C1 segment of cervical spinal cord (tissue), 14 donors: ENCODE measurements around the gene FAM117A.

Source experiments
- DNase-seq, 14 donors: peaks; one replicate each; lab custom pipeline; 2025; lab: John Stamatoyannopoulos, UW

FAM117A gene, protein sequence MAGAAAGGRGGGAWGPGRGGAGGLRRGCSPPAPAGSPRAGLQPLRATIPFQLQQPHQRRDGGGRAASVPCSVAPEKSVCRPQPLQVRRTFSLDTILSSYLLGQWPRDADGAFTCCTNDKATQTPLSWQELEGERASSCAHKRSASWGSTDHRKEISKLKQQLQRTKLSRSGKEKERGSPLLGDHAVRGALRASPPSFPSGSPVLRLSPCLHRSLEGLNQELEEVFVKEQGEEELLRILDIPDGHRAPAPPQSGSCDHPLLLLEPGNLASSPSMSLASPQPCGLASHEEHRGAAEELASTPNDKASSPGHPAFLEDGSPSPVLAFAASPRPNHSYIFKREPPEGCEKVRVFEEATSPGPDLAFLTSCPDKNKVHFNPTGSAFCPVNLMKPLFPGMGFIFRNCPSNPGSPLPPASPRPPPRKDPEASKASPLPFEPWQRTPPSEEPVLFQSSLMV

DNA sequence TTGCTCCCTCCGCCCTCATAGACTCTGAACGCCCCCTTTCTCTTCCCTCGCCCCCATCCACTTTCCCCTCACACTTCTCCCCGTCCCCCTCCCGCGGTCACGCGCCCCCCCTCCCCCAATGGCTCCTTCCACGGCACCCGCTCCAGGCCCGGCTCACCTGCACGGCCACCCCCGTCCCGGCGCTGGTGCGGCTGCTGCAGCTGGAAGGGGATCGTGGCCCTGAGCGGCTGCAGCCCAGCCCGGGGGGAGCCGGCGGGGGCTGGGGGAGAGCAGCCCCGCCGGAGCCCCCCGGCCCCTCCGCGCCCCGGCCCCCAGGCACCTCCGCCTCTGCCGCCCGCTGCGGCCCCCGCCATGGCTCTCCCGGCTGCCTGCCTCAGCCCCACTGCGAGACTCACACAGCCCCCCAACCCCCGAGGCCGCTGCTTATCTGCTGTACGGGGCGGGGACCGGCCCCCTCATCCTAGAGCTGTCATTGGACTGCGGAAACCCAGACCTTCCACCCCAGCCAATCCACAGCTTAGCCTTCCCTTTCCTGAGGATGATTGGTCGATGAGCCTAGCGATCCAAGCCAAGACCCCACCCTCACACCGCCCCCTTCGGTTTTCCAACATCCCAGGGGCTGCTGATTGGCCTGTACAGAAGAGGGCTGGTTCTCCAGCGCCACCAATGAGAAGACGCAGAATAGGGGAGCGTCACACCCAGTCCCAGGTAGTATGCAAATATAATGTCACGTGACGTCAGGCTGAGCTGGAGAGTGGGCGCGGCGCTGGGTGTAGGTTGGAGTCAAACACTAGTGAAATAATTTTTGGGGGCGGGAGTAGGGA lies at the start of gene FAM117A:
FAM117A (minus strand) TSS at position 397 of the 824 bp plus-strand sequence; CDS start at position 353, 44 bp downstream.
- peak; percentile 62 to 100 (median 95) for DNase-seq

DNA sequence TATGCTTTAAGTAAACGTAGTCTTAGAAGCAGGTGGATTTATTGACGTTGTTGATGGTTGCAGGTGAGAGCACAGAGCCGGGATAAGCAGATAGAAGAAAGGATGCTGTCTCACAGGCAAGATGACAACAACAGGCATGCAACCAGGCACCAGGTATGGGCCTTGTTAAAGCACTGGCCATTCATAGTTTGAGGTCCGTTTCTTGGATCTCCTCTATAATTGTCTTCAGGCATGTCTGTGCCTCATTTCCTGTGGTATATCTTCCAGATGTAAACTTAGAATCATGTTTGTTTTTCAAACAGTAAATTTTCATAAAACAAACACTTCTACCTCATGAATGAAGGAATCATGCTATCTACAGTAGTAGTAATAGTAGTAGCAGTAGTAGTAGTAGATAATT lies 45.1 kb upstream of the FAM117A start:
- no peak for DNase-seq

DNA sequence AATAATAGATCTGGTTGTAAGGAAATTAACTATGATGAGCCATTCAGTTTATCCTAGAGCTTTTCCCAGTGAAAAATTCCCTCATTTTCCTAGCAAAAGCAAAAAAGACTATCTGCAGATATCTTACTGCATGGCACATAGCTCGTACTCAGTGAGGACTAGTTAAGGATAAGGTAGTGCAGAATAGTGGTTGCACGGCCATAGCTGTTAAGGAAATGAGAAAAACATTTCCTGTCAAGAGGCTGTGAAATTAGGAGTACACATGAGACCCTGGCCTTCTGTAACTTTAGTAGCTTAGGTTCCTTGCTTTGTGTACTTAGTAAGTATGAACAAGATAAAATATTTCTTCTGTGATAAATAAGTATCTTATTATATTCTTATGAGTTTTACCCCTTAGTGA lies 34.8 kb upstream of the FAM117A start:
- DNase-seq = no peak

DNA sequence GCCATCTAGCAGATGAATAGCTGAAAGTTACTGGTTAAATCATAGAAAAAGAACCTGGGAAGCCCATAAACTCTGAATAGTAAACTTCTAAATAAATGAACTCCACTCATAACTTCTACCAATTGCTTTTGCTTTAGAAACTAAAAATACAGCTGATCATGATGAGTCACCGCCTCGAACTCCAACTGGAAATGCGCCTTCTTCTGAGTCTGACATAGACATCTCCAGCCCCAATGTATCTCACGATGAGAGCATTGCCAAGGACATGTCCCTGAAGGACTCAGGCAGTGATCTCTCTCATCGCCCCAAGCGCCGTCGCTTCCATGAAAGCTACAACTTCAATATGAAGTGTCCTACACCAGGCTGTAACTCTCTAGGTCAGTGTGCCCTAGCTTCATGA lies 34.3 kb upstream of the FAM117A start:
- DNase-seq = no peak

DNA sequence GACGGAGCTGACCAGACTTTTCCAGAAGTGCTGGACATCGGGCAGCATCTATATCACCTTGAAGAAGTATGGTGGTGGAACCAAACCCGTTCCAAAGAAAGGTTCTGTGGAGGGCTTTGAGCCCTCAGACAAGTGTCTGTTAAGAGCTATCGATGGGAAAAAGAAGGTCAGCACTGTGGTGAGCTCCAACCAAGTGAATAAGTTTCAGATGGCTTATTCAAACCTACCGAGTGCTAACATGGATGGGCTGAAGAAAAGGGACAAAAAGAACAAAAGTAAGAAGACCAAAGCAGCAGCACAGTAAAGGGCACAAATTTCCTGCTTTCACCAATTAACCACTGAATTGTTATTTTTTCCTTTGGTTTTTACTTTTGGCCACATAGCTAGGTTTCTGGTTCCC lies 31.4 kb upstream of the FAM117A start:
- DNase-seq = no peak

DNA sequence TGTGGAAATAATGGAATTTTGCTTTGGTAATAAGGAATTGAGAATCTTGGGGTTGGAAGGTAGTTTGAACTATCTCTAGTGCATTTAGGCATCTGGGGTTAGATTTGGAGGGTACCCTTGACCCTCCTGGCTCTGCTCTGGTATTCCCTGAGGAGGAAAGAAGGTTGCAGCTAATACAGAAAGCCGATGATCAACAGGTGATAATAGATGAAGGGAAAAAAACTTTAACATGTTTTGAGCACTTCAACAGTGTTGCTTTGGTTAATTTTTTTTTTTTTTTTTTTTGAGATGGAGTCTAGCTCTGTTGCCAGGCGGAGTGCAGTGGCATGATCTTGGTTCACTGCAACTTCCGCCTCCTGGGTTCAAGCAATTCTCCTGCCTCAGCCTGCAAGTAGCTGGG lies 29.4 kb upstream of the FAM117A start:
- no peak for DNase-seq

DNA sequence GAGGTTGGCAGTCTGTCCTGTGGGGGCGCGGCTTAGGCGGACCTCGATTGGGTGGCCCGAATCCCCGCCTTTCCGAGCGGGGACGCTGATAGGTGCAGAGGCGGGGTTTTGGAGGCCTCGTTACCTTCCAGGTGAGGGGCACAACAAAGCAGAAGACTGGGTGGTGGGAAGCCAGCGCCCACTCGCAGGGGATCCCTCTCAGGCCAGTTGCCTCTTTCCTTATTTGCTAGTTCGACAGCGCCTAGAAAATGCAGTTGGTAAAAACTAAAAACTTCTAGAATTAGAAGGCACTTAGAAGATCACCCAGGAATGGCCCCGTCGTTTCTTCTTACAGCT lies 25.3 kb upstream of the FAM117A start:
- DNase-seq = no peak

DNA sequence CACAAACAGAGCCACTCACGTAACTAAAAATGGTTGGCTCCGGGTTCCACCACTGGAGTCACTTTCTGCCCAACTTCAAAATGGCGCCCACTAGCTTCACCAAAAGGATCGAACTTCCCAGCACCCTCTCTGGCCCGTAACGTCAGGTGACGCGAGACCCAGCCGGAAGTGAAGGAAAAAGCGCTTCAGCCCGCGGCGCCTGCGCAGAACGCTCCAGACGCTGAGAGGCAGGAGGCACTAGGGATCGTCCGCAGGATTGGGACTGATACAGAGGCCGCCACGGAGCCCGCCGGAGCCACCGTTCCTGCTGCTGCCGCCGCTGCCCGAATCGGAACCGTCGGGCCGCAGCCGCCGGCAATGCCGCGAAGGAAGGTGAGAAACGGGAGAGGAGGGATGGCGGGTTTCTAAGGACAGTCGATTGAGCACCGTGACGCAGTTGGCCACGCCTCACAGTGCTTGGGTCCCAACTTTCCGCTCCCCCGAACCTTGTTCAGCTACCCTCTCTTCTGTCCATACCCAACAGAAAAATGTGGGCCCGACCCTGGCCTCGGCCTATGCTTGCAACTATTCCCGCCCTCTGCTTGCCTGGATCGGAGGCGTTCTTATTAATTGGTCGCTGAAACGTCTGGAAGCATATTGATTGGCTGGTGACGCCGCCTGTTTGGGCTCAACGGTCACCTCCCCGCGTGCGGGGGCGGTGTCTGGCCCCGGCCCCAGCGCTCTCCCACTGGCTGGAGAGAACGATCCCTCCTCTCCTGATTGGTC lies 24.7 kb upstream of the FAM117A start, which contains the start of gene KAT7:
KAT7 (plus strand) TSS at position 204 of the 765 bp plus-strand sequence; CDS start at position 358, 154 bp downstream.
- peak; percentile 85 to 99 (median 98) for DNase-seq

DNA sequence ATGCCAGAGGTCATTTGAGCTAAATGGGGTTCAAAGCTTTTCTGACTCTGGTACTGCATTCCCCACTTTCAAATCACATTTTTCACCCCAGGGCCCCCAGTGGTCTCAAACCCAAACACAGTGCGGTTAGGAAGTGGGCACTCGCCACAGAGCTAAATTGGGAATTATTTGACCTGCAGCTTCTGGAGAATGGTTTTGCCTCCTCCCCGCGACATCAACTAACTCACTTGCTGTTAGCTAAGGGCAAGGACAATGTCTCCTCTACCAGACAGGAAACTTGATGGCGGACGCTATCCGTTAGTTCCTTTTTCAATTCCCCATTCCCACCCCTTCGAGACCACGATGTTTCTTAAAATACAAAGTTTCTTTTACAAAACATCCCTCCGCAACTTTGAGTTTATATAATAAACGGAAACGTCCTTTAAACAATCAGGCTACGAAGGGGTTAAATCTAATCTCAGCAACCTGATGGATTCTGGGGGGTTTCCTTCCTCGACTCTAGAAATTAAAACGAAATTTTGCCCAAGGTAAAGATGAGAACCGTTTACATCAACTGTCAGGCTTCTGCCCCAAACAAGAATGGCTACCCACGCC lies 24.1 kb upstream of the FAM117A start:
- DNase-seq = peak in 7 of 14 donors; percentile 19 to 67 (median 36)

DNA sequence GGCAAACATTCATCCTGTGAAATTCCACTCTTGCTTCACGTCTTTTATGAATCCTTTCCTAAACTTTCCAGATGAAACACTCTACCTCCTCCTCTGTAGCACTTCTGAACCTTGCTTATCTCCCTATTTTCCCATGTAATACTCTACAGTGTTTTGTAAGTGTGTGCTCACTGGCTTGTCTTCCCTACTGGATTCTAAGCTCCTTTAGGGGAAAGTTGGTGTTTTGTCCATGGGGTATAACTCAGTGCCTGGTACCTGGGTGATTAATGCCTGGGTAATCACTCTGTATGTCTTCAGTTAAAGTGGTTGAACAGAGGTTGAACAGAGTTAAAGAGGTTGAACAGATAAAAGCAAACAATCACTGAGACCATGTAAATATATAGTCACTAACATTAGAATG lies 20.7 kb upstream of the FAM117A start:
- DNase-seq = no peak

DNA sequence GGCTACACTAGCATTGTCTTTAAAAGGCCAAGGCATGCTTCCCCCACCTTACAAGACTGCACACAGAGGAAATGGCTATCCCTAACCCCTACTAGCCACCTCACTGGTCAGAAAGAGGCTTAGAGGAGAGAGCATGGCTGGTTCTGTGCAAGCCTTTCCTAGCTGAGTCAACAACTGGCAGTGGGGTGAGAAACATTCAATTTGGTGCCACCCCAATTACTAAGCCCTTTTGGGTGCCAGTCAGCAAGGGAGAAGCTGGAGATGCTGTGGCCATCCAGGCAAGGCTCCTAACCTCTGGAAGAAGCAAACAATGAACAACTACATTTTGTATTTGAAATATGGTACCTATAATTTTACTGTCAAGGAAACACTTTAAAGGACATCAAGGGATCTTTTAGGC lies 19.9 kb upstream of the FAM117A start:
- DNase-seq = no peak

DNA sequence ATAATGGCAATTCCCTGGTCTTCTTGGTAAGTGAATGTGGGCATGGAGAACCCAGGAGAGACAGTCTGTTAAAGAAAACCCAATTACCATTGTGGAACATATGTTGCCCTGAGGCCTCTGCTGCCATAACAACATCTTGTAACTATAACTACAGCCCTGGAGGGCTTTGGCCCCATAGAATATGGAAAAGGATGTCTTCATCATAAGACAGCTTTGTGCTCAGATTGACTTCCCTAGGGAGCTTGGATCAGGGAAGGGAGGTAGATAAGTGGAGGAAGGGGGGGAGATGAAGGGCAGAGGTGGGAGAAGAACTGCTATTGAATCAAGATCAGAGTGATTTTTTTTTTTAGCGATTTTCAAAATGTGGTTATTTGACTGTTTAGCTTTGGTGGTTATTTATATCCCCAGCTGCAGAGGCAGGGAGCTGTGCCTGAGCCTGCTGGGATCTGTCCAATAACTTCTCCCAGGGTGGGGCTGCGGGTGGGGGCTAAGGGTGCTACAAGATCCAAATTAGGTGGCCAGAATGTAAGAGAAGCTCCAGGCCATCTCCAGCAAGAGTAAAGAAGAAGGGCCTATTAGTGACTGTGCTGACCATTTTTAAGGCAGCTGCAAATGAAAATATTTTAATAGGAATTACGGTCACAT lies 19.3 kb upstream of the FAM117A start:
- no peak for DNase-seq

DNA sequence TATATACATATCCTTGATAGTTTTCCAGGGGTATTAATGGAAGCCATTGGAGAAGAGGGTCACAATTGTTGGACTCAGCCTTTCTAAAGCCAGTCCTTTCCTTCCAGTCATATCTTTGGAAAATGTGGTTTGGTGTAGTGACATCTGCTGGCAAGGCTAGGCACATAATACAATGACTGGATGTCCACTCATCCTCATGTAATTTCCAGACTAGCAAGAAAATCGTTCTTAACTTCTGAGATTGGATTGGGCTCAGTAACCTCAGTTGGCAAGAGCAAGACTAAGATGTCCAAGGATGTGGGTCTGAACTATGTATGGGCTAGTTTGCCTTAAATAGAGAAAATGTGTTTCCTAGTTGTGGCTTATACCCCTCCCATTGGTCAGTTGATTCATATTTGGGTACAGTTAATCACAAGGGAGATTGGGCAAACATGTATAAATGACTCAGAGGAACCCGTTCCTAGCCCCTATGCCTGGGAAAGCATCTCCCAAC lies 15.9 kb upstream of the FAM117A start:
- DNase-seq = peak in 3 of 14 donors; percentile 0 to 35 (median 13)

DNA sequence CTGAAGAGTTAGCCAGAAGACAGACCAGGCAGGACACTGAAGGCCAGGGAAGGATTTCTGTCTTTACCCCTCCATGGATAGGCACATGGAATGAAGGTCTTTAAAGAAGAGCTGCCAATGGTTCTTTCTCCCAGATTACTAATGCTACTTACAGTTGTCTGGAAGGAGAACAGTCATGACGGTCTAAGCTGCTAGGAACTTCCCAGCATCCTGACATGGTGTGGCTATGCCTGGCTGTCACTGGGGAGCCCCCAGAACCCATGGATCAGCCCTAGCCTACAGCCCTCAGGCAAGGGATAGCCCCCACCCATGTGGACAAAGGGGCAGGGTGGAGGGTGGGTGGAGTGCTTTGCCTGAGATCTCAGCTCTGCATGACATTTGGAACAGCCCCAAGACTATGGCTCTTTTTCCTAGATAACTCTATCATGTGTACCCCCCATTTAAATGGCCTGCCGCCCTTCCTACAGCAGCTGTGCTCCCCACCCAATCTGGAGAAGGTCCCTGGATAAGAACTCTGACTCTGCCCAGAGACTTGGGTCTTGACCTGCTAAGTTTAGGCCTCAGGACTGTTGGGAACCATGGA lies 15.3 kb upstream of the FAM117A start:
- no peak for DNase-seq

DNA sequence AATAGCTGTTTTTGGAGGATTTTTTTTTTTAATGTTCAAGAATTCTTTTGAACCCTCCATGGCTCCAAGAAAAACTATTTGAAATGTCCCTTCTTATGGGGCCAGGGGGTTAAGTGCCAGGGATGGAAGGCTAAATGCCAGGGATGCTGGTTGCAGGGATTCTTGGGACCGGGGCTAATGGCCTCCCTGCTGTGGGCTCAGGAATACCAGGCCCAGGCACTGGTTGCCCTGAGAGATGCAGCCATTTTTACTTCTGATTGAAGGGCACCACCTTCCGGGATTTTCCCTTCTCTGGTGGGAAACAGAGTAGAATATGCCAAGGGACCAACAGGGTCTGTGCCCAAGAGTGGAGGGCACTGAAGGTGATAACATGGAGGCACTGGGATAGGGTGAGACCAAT lies 13.6 kb upstream of the FAM117A start:
- peak in 1 of 14 donors; percentile 18 for DNase-seq

DNA sequence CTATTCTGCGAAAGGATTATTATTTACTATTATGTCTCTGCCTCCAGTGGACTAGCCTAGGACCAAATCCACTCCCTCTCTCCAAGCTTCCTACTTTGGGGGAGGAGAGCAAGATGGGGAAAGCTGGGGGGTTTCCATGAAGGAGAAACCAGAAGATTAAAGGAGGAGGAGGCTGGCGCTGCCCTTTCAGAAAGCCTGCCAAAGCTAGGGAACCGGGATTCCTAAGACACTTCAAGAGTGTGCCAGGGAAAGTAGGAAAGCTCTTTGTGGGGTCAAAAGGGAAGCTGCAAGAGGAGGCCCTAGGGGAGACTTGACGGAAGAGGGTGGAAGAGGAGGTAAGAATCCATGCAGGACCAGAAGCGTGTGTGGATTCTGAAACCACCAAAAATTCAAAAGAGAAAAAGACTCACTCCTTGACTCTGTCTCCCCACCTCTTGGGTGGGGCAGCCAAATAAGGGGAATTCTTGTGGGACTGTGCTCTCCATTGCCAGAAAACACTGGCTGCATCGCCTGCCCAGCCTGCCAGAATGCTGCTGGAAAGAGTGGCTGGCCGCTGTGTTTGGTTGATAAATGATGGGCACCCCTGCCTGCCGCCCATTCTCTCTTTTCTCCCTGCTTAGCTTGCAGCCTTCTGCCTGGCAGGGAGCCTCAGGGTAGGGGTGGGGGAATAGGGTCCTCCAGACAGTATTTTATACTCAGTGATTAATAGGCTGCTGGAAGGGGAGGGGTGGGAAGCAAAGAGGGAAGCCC lies 12.8 kb upstream of the FAM117A start:
- DNase-seq = peak in 6 of 14 donors; percentile 5 to 51 (median 20)

DNA sequence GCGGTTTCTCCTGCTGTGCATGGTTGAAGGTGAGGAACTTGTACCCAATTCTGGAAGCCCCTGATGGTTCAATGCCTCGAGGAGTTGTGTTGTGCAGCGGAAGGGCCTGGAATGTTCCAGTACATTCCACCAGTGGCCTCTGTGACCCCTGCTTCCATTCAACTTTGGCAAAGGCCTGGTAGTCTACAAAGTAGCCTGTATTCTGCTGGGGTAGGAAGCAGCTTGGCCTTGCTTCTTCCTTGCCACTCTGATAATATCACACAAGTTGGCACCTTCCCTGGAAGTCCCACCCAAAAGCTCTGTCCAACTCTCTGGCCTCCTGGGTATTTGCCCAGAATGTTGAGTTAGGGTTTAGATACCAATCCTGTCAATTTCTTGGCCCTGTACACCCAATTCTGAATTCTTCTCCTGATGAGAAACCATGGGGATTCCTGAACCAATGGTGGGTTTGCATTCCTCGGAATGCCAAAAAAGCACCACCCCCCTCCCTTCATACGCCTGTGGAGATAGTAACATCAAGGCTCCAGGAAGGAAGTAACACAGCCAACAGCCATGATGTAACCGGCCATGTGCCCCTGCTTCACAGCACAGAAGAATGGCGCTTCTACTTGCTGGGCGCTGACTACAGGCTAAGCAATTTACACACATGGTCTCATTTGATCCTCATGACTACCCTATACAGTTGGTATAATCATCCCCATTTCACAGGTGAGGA lies 11.8 kb upstream of the FAM117A start:
- DNase-seq = no peak

DNA sequence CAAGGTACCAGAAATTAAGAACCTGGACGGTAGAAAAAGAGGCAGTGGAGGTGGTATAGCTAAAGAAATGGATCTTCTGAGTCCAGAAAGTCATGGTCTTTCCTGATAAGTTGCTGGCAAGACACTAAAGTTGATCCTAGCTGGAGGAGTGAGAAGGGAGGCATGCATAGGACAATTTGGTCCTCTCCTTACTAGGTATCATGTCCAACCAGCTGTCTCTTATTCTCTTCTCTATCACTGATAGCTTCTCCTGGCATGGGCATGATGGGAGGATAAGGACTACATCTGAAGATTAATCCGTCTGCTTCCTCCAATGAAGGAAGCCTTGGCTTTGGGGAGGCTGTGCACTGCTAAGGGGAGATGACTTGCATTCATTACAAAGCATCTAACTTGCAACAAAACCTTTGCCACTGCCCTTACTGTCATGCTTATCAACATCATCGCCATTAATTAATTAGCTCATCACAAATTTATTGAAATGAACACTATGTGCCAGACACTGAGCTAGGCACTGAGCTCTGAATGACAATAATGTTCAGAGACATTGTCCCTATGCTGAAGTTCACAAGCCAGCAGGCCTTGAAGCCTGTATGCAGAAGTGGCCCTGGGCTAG lies 3.1 kb upstream of the FAM117A start:
- DNase-seq = no peak
